IMR-90 (cell line): ENCODE measurements around the gene YIPF7. TPM values are rescaled to one million over a fixed set of nuclear protein-coding genes. Genes with fewer than 3 reads are reported as not detected.
A peak's percentile ranks its signal among the peaks of the same experiment; 100 is the strongest.

ENCODE experiments used
- ATAC-seq: fragments of 200-7000 bp; cut with Tn5 transposase; 2 replicates; pipeline ENCODE4 v1.9.1; 2020; ENCODE audit warnings: low read depth, mild to moderate bottlenecking, moderate library complexity
- BruUV-seq: library from RNA; stranded (reverse); fragments of 400-500 nt; replicated peaks from 2 replicates; lab custom pipeline; 2021; lab: Mats Ljungman, UMichigan
- CTCF ChIA-PET: fragments of 300-600 bp; formaldehyde crosslinking; extraction: SDS; loops from one replicate; lab custom pipeline; 2021; ENCODE audit warnings: antibody characterized with exemption; lab: Yijun Ruan, JAX
- POLR2A ChIA-PET: fragments of 300-600 bp; sonication (Branson Sonifier 250); formaldehyde crosslinking; loops from one replicate; lab custom pipeline; 2022; ENCODE audit warnings: antibody characterized with exemption; ENCODE audit not compliant: unreplicated experiment; lab: Charles Lee
- DNase-seq: peaks from one replicate; pipeline ENCODE4 v3.0.0; 2013
- H2AFZ ChIP-seq: replicated peaks from 2 replicates; pipeline ENCODE3; 2013; ENCODE audit warnings: low read length, mild to moderate bottlenecking; ENCODE audit not compliant: poor library complexity
- H2AK5ac ChIP-seq: 2 replicates; pipeline ENCODE4 v1.6.1; 2013; ENCODE audit warnings: low read depth, low read length, inconsistent platforms
- H2AK9ac ChIP-seq: replicated peaks from 2 replicates; pipeline ENCODE3; 2013; ENCODE audit warnings: mild to moderate bottlenecking, low read depth, low read length, moderate library complexity; ENCODE audit not compliant: poor library complexity
- H2BK120ac ChIP-seq: 2 replicates; pipeline ENCODE4 v1.6.1; 2013; ENCODE audit warnings: low read depth, low read length, inconsistent platforms
- H2BK15ac ChIP-seq: 3 replicates; pipeline ENCODE4 v1.6.1; 2013; ENCODE audit warnings: low read depth, low read length, inconsistent platforms
- H2BK20ac ChIP-seq: 2 replicates; pipeline ENCODE4 v1.6.1; 2013; ENCODE audit warnings: low read depth, mild to moderate bottlenecking, inconsistent platforms, low read length, moderate library complexity
- H2BK5ac ChIP-seq: 2 replicates; pipeline ENCODE4 v1.6.1; 2013; ENCODE audit warnings: mild to moderate bottlenecking, low read depth, low read length, inconsistent platforms; ENCODE audit not compliant: poor library complexity, severe bottlenecking
- H3K14ac ChIP-seq: replicated peaks from 2 replicates; pipeline ENCODE4 v1.6.1; 2013; ENCODE audit warnings: low read depth, low read length, inconsistent platforms
- H3K18ac ChIP-seq: 2 replicates; pipeline ENCODE4 v1.6.1; 2013; ENCODE audit warnings: low read depth, low read length, control low read depth
- H3K23ac ChIP-seq: 2 replicates; pipeline ENCODE4 v1.6.1; 2013; ENCODE audit warnings: low read depth, low read length, inconsistent platforms
- H3K27ac ChIP-seq: 2 replicates; pipeline ENCODE4 v1.5.1; 2013; ENCODE audit warnings: mild to moderate bottlenecking, control low read depth, low read length; ENCODE audit not compliant: insufficient read depth
- H3K27me3 ChIP-seq: 2 replicates; pipeline ENCODE4 v1.6.1; 2013; ENCODE audit warnings: low read length; ENCODE audit not compliant: control insufficient read depth, insufficient read depth
- H3K36me3 ChIP-seq: 2 replicates; pipeline ENCODE4 v1.6.1; 2013; ENCODE audit warnings: low read length, mixed read lengths; ENCODE audit not compliant: control insufficient read depth, insufficient read depth
- H3K4ac ChIP-seq: 2 replicates; pipeline ENCODE4 v1.6.1; 2013; ENCODE audit warnings: low read depth, low read length, inconsistent platforms
- H3K4me1 ChIP-seq: 2 replicates; pipeline ENCODE4 v1.6.1; 2013; ENCODE audit warnings: low read length, mixed read lengths; ENCODE audit not compliant: control insufficient read depth, insufficient read depth
- H3K4me2 ChIP-seq: 2 replicates; pipeline ENCODE4 v1.6.1; 2013; ENCODE audit warnings: low read depth, mild to moderate bottlenecking, control low read depth, low read length, moderate library complexity
- H3K4me3 ChIP-seq: 2 replicates; pipeline ENCODE4 v1.5.1; 2013; ENCODE audit warnings: low read depth, mild to moderate bottlenecking, control low read depth, low read length, moderate library complexity; ENCODE audit not compliant: insufficient read depth
- H3K56ac ChIP-seq: 2 replicates; pipeline ENCODE4 v1.6.1; 2013; ENCODE audit warnings: low read length, inconsistent platforms; ENCODE audit not compliant: insufficient read depth; ENCODE audit errors: extremely low read depth
- H3K79me1 ChIP-seq, 2 experiments: 2 replicates each; pipeline ENCODE4 v1.6.1; 2013; ENCODE audit warnings: low read length in 2 of 2, inconsistent platforms in 1 of 2, low read depth in 1 of 2
- H3K9ac ChIP-seq: 2 replicates; pipeline ENCODE4 v1.6.1; 2013; ENCODE audit warnings: low read depth, low read length, control low read depth
- H3K9me1 ChIP-seq: 2 replicates; pipeline ENCODE4 v1.6.1; 2013; ENCODE audit warnings: low read length, inconsistent platforms; ENCODE audit not compliant: insufficient read depth
- H3K9me3 ChIP-seq: 2 replicates; pipeline ENCODE4 v1.6.1; 2013; ENCODE audit warnings: low read length; ENCODE audit not compliant: control insufficient read depth, insufficient read depth
- H4K20me1 ChIP-seq: 2 replicates; pipeline ENCODE4 v1.6.1; 2013; ENCODE audit warnings: low read length, inconsistent platforms; ENCODE audit not compliant: insufficient read depth
- H4K5ac ChIP-seq: 2 replicates; pipeline ENCODE4 v1.6.1; 2013; ENCODE audit warnings: mild to moderate bottlenecking, low read depth, low read length, control low read depth
- H4K8ac ChIP-seq, 2 experiments: 2 replicates each; pipeline ENCODE4 v1.6.1; 2013; ENCODE audit warnings: low read depth in 2 of 2, low read length in 2 of 2, control low read depth in 1 of 2, inconsistent platforms in 1 of 2
- H4K91ac ChIP-seq: 2 replicates; pipeline ENCODE4 v1.6.1; 2013; ENCODE audit warnings: low read depth, low read length, inconsistent platforms; ENCODE audit not compliant: insufficient read depth
- BHLHE40 ChIP-seq: fragments of 150-350 bp; IDR thresholded peaks from 2 replicates; pipeline ENCODE4 v1.6.1; 2016; ENCODE audit warnings: mild to moderate bottlenecking, low read depth, low read length
- MAZ ChIP-seq: IDR thresholded peaks from 2 replicates; pipeline ENCODE4 v1.6.1; 2012; ENCODE audit warnings: low read depth, mild to moderate bottlenecking, low read length, improper control_type of control experiment, moderate library complexity, borderline replicate concordance
- RFX5 ChIP-seq: IDR thresholded peaks from 2 replicates; pipeline ENCODE4 v1.8.0; 2012; ENCODE audit warnings: low read depth, mild to moderate bottlenecking, low read length, moderate library complexity
- WGBS, 2 experiments: methylation state at CpG; one replicate each; pipeline versions ENCODE4 v1.1.5 to v1.1.7; 2013; ENCODE audit warnings: missing lambda C conversion rate in 2 of 2; ENCODE audit not compliant: insufficient read length in 1 of 2; ENCODE audit errors: extremely low coverage in 2 of 2; 5-methylcytosine and 5-hydroxymethylcytosine counted together
- dilution Hi-C: fragments of 300-500 bp; cut with HindIII; formaldehyde crosslinking; loops from one replicate; pipeline ENCODE4 v1.14.3; 2018; ENCODE audit warnings: low sequenced_read_pairs; ENCODE audit not compliant: unreplicated experiment
- in situ Hi-C: fragments of 300-500 bp; cut with MboI; formaldehyde crosslinking; loops from 3 replicates; pipeline ENCODE4 v1.14.3; 2019; ENCODE audit warnings: low sequenced_read_pairs, inconsistent platforms, mixed read lengths
- intact Hi-C: fragments of 100-400 bp; cut with micrococcal nuclease; formaldehyde crosslinking; loops from 2 replicates; pipeline ENCODE4 v1.10.0; 2022
- polyA plus RNA-seq, 3 experiments: library from polyadenylated mRNA; depleted of rRNA; stranded (reverse); fragments of >200 nt; gene quantifications; 2 replicates each; pipeline ENCODE4 v1.2.3, GENCODE V29; 2012; ENCODE audit warnings: low replicate concordance in 1 of 3
- total RNA-seq: library from RNA; depleted of rRNA; stranded (reverse); fragments of >200 nt; gene quantifications from 2 replicates; pipeline ENCODE4 v1.2.3, GENCODE V29; 2012
- TF ChIP-seq, protein P1 (sequence below): conservative IDR thresholded peaks from 2 replicates; pipeline ENCODE4 v1.5.1; 2012; ENCODE audit warnings: mild to moderate bottlenecking, low read depth, low read length, improper control_type of control experiment

Gene YIPF7
- total and polyA plus RNA-seq, 2 of the 4 experiments (the other 2 are of a cell fraction): not detected

DNA sequence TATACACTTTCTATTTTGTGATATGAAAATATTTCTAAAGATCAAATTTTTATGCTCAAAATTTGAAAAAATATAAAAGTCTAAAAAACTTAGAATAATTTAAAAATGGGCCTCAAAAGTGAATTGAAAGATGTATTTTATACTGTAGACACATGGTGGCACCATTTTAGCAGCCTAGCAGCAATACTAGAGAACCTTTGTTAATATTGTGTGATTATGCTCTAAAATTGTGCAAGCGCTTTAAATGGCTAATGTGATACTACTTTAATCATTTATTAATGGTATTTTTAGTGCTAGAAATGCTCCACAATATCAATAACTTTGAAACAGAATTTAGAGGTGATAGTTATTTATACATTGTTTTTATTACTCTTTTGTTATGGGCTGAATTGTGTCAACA, 23.0 kb upstream of the YIPF7 start:
- Histone ChIP-seq H2BK20ac (no peak overlapping the region), H2BK15ac (no peak overlapping the region), H2AK9ac (no peak overlapping the region), H3K27me3 (no peaks in the 10 kb centered on the region), H2AK5ac (no peak overlapping the region), H3K4ac (no peak overlapping the region), H2BK120ac (no peak overlapping the region), H3K27ac (no peak overlapping the region), H3K9ac (no peak overlapping the region), H3K4me3 (no peak overlapping the region), H4K91ac (no peak overlapping the region), H3K18ac (no peak overlapping the region), H3K4me2 (no peak overlapping the region), H3K14ac (no peak overlapping the region), H2AFZ (no peak overlapping the region), H3K9me1 (no peaks in the 10 kb centered on the region), H4K20me1 (no peaks in the 10 kb centered on the region), H3K23ac (no peak overlapping the region), H2BK5ac (no peak overlapping the region), H4K8ac (no peak overlapping the region), H3K56ac (no peak overlapping the region), H3K9me3 (no peaks in the 10 kb centered on the region), H3K4me1 (no peaks in the 10 kb centered on the region), H3K36me3 (no peaks in the 10 kb centered on the region), H3K79me1 (peaks cover 4 to 14% of the 10 kb centered on the region in 2 experiments; a peak in 3 of 4 replicates), H4K5ac (no peak overlapping the region)
- intact Hi-C loops: no loop called here
- in situ Hi-C loops: no loop called here
- ChIA-PET POLR2A (no interaction called here), CTCF (no interaction called here)
- WGBS, 2 experiments: no CpG with 5 or more reads among the region's 1 CpG
- BruUV-seq: no TSS peak
- DNase-seq: no peak
- no peak for ATAC-seq
- TF ChIP-seq, protein P1, sequence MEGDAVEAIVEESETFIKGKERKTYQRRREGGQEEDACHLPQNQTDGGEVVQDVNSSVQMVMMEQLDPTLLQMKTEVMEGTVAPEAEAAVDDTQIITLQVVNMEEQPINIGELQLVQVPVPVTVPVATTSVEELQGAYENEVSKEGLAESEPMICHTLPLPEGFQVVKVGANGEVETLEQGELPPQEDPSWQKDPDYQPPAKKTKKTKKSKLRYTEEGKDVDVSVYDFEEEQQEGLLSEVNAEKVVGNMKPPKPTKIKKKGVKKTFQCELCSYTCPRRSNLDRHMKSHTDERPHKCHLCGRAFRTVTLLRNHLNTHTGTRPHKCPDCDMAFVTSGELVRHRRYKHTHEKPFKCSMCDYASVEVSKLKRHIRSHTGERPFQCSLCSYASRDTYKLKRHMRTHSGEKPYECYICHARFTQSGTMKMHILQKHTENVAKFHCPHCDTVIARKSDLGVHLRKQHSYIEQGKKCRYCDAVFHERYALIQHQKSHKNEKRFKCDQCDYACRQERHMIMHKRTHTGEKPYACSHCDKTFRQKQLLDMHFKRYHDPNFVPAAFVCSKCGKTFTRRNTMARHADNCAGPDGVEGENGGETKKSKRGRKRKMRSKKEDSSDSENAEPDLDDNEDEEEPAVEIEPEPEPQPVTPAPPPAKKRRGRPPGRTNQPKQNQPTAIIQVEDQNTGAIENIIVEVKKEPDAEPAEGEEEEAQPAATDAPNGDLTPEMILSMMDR: 0 out of 2 replicates have a peak, but pooled peaks have one; percentile 2
- no peak for TF ChIP-seq MAZ
- TF ChIP-seq RFX5: no peak
- TF ChIP-seq BHLHE40: no peak
- dilution Hi-C loops: no loop called here
